Mesendoderm (in vitro differentiated cells): ENCODE measurements around the gene SHANK1.
A peak's percentile ranks its signal among the peaks of the same experiment; 100 is the strongest.

Source experiments
- DNase-seq: peaks from one replicate; pipeline ENCODE4 v3.0.0; 2013
- H2AK5ac ChIP-seq: 2 replicates; pipeline ENCODE4 v1.6.1; 2013; ENCODE audit warnings: low read length, inconsistent platforms
- H2BK120ac ChIP-seq: 2 replicates; pipeline ENCODE4 v1.6.1; 2013; ENCODE audit warnings: low read depth, mild to moderate bottlenecking, low read length, moderate library complexity, mixed read lengths
- H2BK15ac ChIP-seq: replicated peaks from 2 replicates; pipeline ENCODE4 v1.6.1; 2013; ENCODE audit warnings: low read depth, mild to moderate bottlenecking, moderate library complexity
- H2BK5ac ChIP-seq: 2 replicates; pipeline ENCODE4 v1.6.1; 2013; ENCODE audit warnings: low read length, inconsistent platforms
- H3K18ac ChIP-seq: 2 replicates; pipeline ENCODE4 v1.6.1; 2013; ENCODE audit warnings: mild to moderate bottlenecking, low read length, mixed read lengths
- H3K23ac ChIP-seq: one replicate; pipeline ENCODE4 v1.6.1; 2013; ENCODE audit warnings: low read length
- H3K27ac ChIP-seq: 2 replicates; pipeline ENCODE4 v1.5.1; 2013; ENCODE audit warnings: low read depth, mild to moderate bottlenecking, inconsistent platforms, low read length, moderate library complexity
- H3K27me3 ChIP-seq: 2 replicates; pipeline ENCODE4 v1.6.1; 2013; ENCODE audit warnings: low read length, control low read depth, mild to moderate bottlenecking, inconsistent platforms; ENCODE audit not compliant: insufficient read depth, poor library complexity
- H3K36me3 ChIP-seq: 2 replicates; pipeline ENCODE4 v1.6.1; 2013; ENCODE audit warnings: low read length, inconsistent platforms; ENCODE audit not compliant: control insufficient read depth, insufficient read depth
- H3K4ac ChIP-seq: one replicate; pipeline ENCODE4 v1.6.1; 2013; ENCODE audit warnings: low read depth, mild to moderate bottlenecking, low read length, moderate library complexity
- H3K4me1 ChIP-seq: 2 replicates; pipeline ENCODE4 v1.6.1; 2013; ENCODE audit warnings: low read depth, low read length, inconsistent platforms; ENCODE audit not compliant: control insufficient read depth
- H3K4me2 ChIP-seq: 2 replicates; pipeline ENCODE4 v1.6.1; 2013; ENCODE audit warnings: low read length
- H3K4me3 ChIP-seq: 2 replicates; pipeline ENCODE4 v1.5.1; 2013; ENCODE audit warnings: mild to moderate bottlenecking, low read length
- H3K56ac ChIP-seq: one replicate; pipeline ENCODE4 v1.6.1; 2013; ENCODE audit warnings: low read length
- H3K79me1 ChIP-seq: 2 replicates; pipeline ENCODE4 v1.6.1; 2013; ENCODE audit warnings: low read length, inconsistent platforms
- H3K79me2 ChIP-seq: 2 replicates; pipeline ENCODE4 v1.6.1; 2013; ENCODE audit warnings: mild to moderate bottlenecking, low read length; ENCODE audit not compliant: control insufficient read depth, insufficient read depth
- H3K9ac ChIP-seq: 2 replicates; pipeline ENCODE4 v1.6.1; 2013; ENCODE audit warnings: low read length, inconsistent platforms
- H4K5ac ChIP-seq: one replicate; pipeline ENCODE4 v1.6.1; 2013; ENCODE audit warnings: low read length
- H4K8ac ChIP-seq: one replicate; pipeline ENCODE4 v1.6.1; 2013; ENCODE audit warnings: low read depth, mild to moderate bottlenecking, control low read depth, low read length, moderate library complexity
- WGBS: extraction: QIAGEN DNeasy Blood & Tissue Kit; methylation state at CpG from one replicate; pipeline ENCODE4 v1.1.7; 2013; ENCODE audit warnings: low lambda C conversion rate, missing lambda C conversion rate; ENCODE audit not compliant: insufficient coverage; ENCODE audit errors: extremely low coverage; 5-methylcytosine and 5-hydroxymethylcytosine counted together

The SHANK1 gene

GRCh38 chr19:50657222-50657669, 62.4 kb downstream of the SHANK1 start:
- H2AK5ac ChIP-seq: no peak overlapping the region
- no peak overlapping the region for H3K4me2 ChIP-seq
- H3K36me3 ChIP-seq: no peaks in the 10 kb centered on the region
- no CpG with 5 or more reads among the region's 6 CpGs for WGBS
- H3K27ac ChIP-seq: no peak overlapping the region
- H4K5ac ChIP-seq: no peak overlapping the region
- H3K4ac ChIP-seq: no peak overlapping the region
- H3K4me3 ChIP-seq: no peak overlapping the region
- H2BK15ac ChIP-seq: no peak overlapping the region
- no peaks in the 10 kb centered on the region for H3K4me1 ChIP-seq
- H2BK5ac ChIP-seq: no peak overlapping the region
- no peak overlapping the region for H3K18ac ChIP-seq
- peak overlapping the region; percentile 77 for H3K56ac ChIP-seq
- no peaks in the 10 kb centered on the region for H3K27me3 ChIP-seq
- no peaks in the 10 kb centered on the region for H3K79me2 ChIP-seq
- no peak overlapping the region for H4K8ac ChIP-seq
- no peak overlapping the region for H3K9ac ChIP-seq
- no peak overlapping the region for H3K23ac ChIP-seq
- no peak for DNase-seq
- H3K79me1 ChIP-seq: no peaks in the 10 kb centered on the region
- H2BK120ac ChIP-seq: no peak overlapping the region

- H3K4ac ChIP-seq: no peak overlapping the region
- no peak overlapping the region for H3K9ac ChIP-seq
- H3K36me3 ChIP-seq: no peaks in the 10 kb centered on the region
- H2BK120ac ChIP-seq: no peak overlapping the region
- H2BK15ac ChIP-seq: no peak overlapping the region
- H3K27me3 ChIP-seq: no peaks in the 10 kb centered on the region
- no peaks in the 10 kb centered on the region for H3K79me1 ChIP-seq
- no peaks in the 10 kb centered on the region for H3K79me2 ChIP-seq
- H3K4me2 ChIP-seq: no peak overlapping the region
- no peaks in the 10 kb centered on the region for H3K4me1 ChIP-seq
- H3K4me3 ChIP-seq: no peak overlapping the region
- no peak overlapping the region for H2AK5ac ChIP-seq
- H2BK5ac ChIP-seq: no peak overlapping the region
- DNase-seq: no peak
- no peak overlapping the region for H3K23ac ChIP-seq
- no peak overlapping the region for H3K27ac ChIP-seq
- no peak overlapping the region for H3K56ac ChIP-seq
- no peak overlapping the region for H3K18ac ChIP-seq
- H4K5ac ChIP-seq: no peak overlapping the region
- H4K8ac ChIP-seq: no peak overlapping the region
Observed at GRCh38 chr19:50654882-50655281, 64.7 kb downstream of the SHANK1 start.

GRCh38 chr19:50652722-50653121, 66.9 kb downstream of the SHANK1 start:
- Histone ChIP-seq H3K9ac (no peak overlapping the region), H2AK5ac (no peak overlapping the region), H2BK120ac (no peak overlapping the region), H2BK5ac (no peak overlapping the region), H3K79me1 (no peaks in the 10 kb centered on the region), H4K5ac (no peak overlapping the region), H3K56ac (no peak overlapping the region), H3K18ac (no peak overlapping the region), H4K8ac (no peak overlapping the region), H3K27ac (no peak overlapping the region), H3K23ac (no peak overlapping the region), H3K27me3 (no peaks in the 10 kb centered on the region), H3K4me2 (no peak overlapping the region), H3K79me2 (no peaks in the 10 kb centered on the region), H3K4me1 (no peaks in the 10 kb centered on the region), H3K4me3 (no peak overlapping the region), H2BK15ac (no peak overlapping the region), H3K4ac (no peak overlapping the region), H3K36me3 (no peaks in the 10 kb centered on the region)
- WGBS: no CpG with 5 or more reads among the region's 6 CpGs
- DNase-seq: no peak

GRCh38 chr19:50651174-50651573, 68.4 kb downstream of the SHANK1 start:
- H2BK15ac ChIP-seq: no peak overlapping the region
- H3K4me2 ChIP-seq: no peak overlapping the region
- no peak overlapping the region for H3K56ac ChIP-seq
- no peaks in the 10 kb centered on the region for H3K36me3 ChIP-seq
- H4K5ac ChIP-seq: no peak overlapping the region
- no peak overlapping the region for H2BK120ac ChIP-seq
- no peak overlapping the region for H3K23ac ChIP-seq
- no peak overlapping the region for H4K8ac ChIP-seq
- no peaks in the 10 kb centered on the region for H3K79me1 ChIP-seq
- H3K4me3 ChIP-seq: no peak overlapping the region
- no peak overlapping the region for H2AK5ac ChIP-seq
- WGBS: no CpG with 5 or more reads among the region's 2 CpGs
- no peak overlapping the region for H2BK5ac ChIP-seq
- H3K27ac ChIP-seq: no peak overlapping the region
- H3K9ac ChIP-seq: no peak overlapping the region
- H3K4me1 ChIP-seq: no peaks in the 10 kb centered on the region
- no peak for DNase-seq
- no peaks in the 10 kb centered on the region for H3K27me3 ChIP-seq
- H3K4ac ChIP-seq: no peak overlapping the region
- no peaks in the 10 kb centered on the region for H3K79me2 ChIP-seq
- H3K18ac ChIP-seq: no peak overlapping the region

- peak within 1 kb of the TSS; percentile 49 for H3K56ac ChIP-seq
Observed at GRCh38 chr19:50649433-50650391, 69.9 kb downstream of the SHANK1 start, which contains the start of gene C19orf81. C19orf81 (plus strand) TSS chr19:50649445; CDS start chr19:50649445, 0 bp downstream.

More at GRCh38 chr19:50649433-50650391, 69.9 kb downstream of the SHANK1 start, which contains the start of gene C19orf81:
- H3K4me2 ChIP-seq: no peak within 1 kb of the TSS
- H4K5ac ChIP-seq: no peak within 1 kb of the TSS
- no peak within 1 kb of the TSS for H2BK120ac ChIP-seq
- no peak within 1 kb of the TSS for H2BK15ac ChIP-seq
- H3K4me3 ChIP-seq: no peak within 1 kb of the TSS
- H3K4me1 ChIP-seq: no peaks in the 10 kb centered on the region
- H4K8ac ChIP-seq: no peak within 1 kb of the TSS
- H3K27ac ChIP-seq: no peak within 1 kb of the TSS
- no peak within 1 kb of the TSS for H2AK5ac ChIP-seq
- no peaks in the 10 kb centered on the region for H3K27me3 ChIP-seq
- H3K9ac ChIP-seq: no peak within 1 kb of the TSS
- no peaks in the 10 kb centered on the region for H3K79me1 ChIP-seq
- no peaks in the 10 kb centered on the region for H3K79me2 ChIP-seq
- no peak within 1 kb of the TSS for H3K4ac ChIP-seq
- no peak within 1 kb of the TSS for H3K23ac ChIP-seq
- no peak within 1 kb of the TSS for H3K18ac ChIP-seq
- H3K36me3 ChIP-seq: no peaks in the 10 kb centered on the region
- WGBS: no CpG with 5 or more reads among the region's 7 CpGs
- no peak within 1 kb of the TSS for H2BK5ac ChIP-seq
- DNase-seq: peak; percentile 95
